OCI-LY3 (cell line): ENCODE measurements around the gene DEFB116.

Experiments used
- EZH2phosphoT487 ChIP-seq: fragments of 200-600 bp; shearing (Covaris generic); IDR thresholded peaks from 2 replicates; pipeline ENCODE4 v1.6.1; 2018; ENCODE audit warnings: antibody characterized with exemption, mixed run types, low read depth
- TF ChIP-seq, protein P1 (sequence below): fragments of 200-600, 300-600 bp; sonication (generic); IDR thresholded peaks from 2 replicates; pipeline ENCODE4 v1.5.1; 2014; ENCODE audit warnings: antibody characterized with exemption, low read length, low read depth

DNA sequence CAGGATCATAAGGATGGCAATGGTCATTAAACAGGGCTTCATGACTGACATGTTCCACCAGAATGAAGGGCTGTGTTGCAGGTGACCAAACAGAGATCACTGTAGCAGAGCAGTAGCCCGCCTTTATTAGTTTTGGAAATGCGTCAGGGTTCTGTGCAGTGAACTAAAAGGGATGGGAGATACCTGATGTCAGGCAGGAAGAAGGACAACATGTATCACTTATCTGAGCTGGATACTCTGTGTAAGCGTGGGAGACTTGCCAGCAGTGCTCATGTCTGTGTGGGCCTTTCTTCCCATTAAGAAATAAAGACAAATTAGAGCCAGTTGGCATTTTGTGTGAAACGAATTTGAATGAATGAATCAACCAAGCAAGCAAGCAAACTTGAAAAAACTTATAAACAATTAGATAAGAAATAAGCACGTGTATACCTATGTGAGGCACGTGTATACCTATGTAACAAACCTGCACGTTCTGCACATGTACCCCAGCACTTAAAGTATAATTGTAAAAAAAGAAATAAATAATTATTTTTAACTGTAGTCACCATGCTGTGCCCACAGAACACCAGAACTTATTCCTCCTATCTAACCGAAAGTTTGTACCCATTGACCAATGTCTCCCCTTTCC lies at the start of gene DEFB116:
- no peak for TF ChIP-seq EZH2phosphoT487
- TF ChIP-seq, protein P1, sequence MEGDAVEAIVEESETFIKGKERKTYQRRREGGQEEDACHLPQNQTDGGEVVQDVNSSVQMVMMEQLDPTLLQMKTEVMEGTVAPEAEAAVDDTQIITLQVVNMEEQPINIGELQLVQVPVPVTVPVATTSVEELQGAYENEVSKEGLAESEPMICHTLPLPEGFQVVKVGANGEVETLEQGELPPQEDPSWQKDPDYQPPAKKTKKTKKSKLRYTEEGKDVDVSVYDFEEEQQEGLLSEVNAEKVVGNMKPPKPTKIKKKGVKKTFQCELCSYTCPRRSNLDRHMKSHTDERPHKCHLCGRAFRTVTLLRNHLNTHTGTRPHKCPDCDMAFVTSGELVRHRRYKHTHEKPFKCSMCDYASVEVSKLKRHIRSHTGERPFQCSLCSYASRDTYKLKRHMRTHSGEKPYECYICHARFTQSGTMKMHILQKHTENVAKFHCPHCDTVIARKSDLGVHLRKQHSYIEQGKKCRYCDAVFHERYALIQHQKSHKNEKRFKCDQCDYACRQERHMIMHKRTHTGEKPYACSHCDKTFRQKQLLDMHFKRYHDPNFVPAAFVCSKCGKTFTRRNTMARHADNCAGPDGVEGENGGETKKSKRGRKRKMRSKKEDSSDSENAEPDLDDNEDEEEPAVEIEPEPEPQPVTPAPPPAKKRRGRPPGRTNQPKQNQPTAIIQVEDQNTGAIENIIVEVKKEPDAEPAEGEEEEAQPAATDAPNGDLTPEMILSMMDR, result no peak
